Activated naive CD4-positive, alpha-beta T cell treated with anti-CD3 and anti-CD28 coated beads, Interleukin-2, amount 50 U/mL, for 16 hours (primary cell): ENCODE measurements around the gene PLPP1.

Experiments used
- DNase-seq: peaks from one replicate; pipeline ENCODE4 v3.0.0-alpha.2; 2020

Gene PLPP1

DNA sequence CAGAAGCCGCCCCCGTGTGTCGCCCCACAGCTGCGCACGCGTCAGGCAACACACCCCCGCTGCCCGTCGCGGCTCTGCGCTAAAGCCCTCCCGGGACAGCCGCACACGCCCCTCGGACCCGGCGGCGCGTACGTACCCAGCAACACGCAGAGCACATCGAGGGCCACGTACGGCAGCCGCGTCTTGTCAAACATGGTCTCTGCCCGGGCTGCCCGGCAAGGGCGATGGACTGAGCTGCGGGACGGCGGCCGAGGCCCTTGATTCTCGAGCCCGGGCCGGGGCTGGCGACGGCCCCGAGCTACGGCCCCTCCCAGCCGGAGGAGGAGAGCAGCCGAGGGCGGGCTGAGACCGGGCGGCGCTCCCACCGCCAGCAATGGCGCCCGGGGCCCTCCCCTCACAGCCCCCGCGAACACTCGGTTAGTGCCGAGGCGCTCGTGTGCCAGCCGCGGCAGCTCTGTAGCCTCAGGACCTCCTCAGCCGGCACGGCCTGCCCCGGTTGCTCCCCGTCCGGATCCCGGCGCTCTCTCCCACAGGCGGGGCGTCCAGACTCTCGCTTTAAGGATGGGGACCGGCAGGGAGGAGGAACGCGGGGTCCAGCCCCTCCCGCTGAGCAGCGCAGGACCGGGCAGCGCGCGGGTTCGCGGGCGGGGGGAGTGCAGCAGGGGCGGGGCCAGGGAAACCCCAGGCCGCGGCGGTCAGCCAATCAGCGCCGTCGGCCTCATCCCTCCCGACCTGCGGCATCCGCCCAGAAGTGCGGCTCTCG, at the start of gene PLPP1:
PLPP1 (minus strand) TSS at position 529 of the 763 bp plus-strand sequence; CDS start at position 194, 335 bp downstream.
- peak; percentile 85 for DNase-seq

DNA sequence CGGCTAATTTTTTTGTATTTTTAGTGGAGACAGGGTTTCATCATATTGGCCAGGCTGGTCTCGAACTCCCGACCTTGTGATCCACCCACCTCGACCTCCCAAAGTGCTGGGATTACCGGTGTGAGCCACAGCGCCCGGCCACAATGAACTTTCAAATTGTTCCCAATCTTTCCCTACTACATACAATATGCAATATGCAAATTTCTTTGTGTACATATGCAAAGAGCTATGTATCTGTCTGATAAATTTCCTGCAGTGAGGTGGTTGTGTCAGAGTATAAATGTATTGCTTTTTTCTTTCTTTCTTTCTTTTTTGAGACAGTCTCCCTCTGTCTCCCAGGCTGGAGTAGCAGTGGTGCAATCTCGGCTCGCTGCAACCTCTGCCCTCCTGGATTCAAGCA, 48.8 kb upstream of the PLPP1 start:
- no peak for DNase-seq

DNA sequence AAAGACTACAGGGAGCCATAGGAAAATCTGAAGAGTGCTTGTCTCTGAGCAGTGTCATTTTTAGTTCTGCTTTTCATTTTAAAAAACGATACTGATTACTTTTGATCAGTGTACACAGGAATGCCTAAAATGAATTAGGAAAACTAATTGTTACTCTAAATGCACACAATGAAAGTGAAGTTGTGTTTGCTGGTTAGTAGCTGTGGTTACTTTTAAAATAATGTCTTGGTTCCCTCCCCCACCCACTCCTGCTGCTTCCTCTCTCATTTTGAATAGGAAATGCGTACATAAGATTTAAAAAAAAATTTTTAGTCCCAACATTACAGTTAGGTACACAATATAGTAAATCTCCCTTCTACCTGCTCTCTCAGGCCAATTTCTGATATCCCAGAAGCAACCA, 47.5 kb upstream of the PLPP1 start:
- no peak for DNase-seq

DNA sequence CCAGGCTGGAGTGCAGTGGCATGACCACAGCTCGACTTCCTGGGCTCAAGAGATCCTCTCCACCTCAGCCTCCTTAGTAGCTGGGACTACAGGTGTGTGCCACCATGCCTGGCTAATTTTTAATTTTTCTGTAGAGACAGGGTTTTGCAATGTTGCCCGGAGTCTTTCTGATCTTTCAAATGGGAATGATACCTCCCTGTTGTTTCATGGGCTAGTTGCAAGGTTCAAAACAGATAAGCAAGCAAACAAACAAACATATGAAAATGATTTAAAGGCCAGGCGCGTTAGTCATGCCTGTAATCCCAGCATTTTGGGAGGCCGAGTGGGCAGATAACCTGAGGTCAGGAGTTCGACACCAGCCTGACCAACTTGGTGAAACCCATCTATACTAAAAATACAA, 45.3 kb upstream of the PLPP1 start:
- DNase-seq, result no peak

DNA sequence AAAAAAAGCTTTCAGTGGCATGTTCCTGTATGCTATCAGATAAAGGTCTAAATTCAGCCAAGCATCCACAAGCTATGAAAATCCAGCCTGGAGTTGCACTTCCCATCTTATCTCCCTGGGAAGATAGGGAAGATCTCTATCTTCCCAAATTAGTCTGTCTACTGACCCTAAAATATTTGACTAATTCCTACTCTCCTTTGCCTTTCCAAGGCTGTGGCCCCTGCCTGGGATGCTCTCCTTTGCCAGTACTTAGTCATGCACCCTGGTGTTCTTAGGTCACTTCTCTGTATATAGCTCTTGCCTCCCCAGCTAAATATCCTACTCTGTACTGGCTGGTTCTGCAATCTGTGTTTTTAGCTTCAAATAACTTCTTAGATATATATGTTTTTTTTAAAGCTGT, 44.0 kb upstream of the PLPP1 start:
- DNase-seq, result no peak

DNA sequence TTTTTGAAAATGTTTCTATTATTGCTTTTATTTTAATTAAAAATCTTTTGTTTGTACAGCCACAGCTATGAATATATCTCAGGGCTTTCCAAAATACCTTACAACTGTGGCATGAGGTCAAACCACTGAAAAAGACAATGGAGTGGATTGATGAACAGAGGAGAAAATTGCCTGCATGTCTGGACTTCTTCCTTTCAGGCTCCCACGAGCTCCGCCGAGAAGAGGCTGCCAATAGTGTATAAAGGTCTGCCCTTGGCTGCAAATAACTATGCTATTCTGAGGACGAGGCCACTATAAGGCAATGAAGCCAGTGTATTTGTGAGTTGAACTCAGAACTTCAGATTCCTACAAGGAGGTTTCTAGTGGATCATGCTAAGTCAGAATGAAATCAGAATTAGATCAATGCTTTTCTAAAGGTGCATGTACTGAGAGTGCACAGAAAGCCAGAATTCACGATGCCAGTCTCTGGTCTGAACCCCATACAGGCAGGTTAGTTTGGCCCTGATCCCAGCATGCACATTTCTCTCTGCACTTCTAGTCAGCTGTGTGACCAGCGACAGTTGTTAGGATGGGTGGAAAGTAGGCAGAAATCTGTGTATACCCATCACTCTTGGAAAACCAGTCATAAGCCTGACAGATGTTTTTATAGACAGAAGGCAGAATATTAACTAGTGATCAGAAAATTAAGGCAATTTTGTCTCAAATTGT, 42.7 kb upstream of the PLPP1 start:
- no peak for DNase-seq

DNA sequence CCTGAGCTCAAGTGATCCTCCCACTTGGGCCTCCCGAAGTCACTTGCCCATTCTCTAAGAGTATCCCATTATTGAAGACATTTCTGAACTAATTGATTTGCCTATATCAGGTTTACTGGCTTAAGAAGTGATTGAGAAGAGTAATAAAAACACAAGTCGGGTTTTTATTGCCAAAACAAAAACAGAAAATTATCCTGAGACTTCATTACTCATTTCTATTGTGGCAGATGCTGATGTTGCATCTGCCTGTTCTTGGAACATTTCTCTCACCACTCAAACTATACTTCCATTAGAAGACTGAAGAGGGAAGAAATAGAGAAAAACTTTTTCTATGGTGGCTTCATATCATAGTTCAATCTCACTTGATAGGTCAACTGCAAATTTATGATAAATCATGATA, 41.9 kb upstream of the PLPP1 start:
- DNase-seq, result no peak

DNA sequence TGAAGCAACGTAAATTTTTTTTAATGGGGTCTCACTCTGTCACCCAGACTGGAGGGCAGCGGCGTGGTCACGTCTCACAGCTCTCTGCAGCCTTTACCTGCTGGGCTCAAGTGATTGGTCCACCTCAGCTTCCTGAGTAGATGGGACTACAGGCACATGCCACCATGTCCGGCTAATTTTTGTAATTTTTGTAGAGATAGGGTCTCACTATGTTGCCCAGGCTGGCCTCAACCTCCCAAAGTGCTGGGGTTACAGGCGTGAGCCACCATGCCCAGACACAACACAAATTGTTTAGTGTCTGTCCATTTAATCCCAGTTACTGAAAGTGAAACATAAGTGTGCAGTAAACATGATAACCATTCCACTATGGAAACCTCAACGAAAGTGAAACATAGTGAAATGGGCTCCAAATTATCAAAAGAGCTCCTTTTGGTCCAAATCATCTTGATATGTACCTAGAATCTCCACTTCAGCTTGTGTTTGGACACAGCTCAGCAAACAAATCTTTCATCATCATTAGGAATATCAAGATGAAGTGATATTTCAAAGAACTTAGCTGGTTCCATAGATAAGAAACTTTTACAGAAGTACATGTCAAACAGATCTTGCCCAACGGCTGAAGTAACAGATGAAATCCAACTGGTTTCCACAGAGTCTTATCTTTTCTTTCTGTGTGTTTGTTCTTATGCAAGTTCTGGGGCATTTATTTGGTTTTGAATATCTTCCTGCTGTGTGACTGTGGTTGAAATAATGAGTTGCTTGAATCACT, 41.2 kb upstream of the PLPP1 start:
- DNase-seq, result no peak

DNA sequence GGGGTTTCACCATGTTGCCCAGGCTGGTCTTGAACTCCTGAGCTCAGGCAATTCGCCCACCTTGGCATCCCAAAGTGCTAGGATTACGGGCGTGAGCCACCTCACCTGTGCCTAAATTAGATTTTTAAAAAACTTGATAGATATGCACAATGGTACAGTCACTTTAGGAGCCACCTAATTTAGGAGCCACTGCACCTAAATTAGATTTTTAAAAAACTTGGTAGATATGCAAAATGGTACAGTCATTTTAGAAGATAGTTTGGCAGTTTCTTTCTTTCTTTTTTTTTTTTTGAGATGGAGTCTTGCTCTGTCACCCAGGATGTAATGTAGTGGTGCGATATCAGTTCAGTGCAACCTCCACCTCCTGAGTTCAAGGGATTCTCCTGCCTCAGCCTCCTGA, 37.8 kb upstream of the PLPP1 start:
- DNase-seq, result no peak

DNA sequence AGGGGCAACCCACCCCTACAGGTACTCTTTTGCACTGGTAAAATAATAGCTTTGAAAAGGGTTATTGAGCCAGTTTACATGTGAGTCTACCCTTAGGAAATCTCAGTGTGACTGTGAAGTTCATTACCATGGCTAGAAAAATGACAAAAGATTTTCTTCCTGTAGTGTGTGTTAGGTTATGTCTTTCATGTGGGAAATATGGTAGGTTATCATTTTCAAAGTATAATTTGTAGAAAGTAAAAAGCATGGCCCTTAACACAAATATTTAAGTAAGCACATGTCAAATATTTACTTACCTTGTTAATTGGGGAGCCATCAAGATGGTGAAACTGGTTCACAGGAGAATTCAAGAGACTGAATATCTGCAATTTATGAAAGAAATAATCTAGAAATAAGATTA, 37.3 kb upstream of the PLPP1 start:
- DNase-seq, result no peak

DNA sequence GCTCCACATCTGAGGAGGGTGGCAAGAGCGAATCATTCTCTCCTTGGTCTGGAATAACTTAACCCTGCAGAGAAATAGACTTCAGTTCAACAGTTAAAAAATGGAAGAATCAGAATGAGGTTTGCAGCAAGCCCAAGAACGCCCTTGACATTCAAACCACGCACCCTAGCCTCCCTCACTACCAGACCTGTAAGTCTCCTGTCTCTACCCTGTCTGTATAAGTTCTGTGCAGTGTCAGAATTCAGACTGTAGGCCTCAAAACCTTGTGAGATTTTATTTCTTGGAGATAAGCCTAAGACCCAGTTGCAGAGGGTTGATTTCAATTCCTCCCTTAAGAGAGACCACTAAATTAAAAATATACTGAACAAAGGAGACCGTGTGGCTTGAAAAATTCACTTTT, 35.8 kb upstream of the PLPP1 start:
- no peak for DNase-seq

DNA sequence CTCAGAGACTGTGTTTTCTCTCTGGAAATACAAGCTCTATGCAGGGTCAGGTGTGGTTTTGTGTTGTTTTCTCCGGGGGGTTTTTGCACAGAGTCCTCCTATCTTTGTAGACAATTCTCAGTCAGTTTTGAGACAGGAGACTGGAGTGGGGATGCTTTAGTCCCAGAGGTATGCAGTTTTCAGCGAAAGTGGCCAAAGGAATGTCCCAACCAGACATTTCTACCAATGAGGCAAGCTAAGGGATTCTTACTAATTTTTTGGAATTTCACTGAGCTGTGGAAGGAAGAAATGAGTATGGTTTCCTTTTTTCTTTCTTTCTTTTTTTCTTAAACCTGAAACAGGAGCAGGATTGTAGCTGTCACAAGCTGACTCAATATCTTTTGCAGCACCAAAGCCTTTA, 35.3 kb upstream of the PLPP1 start:
- no peak for DNase-seq

DNA sequence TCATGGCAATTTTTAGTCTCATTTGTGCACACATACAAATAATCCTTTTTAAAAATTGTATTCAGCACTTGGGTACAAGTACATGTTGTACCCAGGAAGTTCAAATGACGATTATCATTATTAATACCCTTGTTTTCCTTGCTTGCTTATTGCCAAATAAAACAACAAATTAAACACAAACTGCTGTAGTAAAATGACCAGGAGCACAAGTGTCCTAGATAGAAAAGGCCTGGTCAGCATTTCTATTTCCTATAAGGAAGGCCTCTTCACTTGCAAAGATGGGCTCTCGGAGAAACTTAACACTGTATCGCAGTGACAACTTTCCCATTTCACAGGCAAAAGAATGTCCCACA, 34.7 kb upstream of the PLPP1 start:
- DNase-seq, result no peak

DNA sequence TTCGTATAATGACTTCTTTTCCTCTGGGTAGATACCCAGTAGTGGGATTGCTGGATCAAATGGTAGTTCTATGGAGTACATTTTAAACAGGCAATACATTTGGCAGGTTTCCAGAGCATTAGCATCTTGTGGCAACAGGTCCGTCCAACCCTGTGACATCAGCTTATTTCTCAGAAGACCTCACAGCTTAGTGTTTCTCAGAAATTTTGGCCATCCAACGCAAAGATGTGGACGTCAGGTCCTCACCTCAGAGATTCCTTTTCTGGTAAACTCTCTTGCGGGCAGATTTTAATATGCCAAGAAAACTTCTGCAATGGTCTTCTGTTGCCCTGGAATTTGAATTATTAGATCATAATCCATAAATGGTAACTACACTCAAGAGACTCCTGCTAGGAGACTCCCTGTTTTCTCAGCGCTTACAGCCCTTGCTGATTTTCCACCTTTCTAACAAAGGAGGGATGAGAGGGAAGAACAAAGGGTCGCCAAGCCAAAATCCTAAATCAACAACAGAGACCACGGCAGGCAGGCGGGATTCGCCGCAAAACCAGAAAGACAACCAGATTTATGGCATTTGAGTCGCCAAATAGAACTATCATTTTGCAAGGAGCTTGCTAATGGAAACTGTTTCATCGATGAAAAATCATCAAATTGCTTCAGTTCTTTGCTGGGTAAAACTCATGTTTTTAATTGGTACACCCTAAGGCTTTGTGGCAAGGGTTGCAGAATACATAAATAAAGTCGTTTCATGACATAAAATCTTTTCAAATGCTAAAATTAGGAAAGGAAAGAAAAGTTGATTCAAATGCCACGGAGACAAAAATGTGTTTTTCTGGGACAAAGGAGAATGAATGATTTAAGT, 34.1 kb upstream of the PLPP1 start:
- no peak for DNase-seq

DNA sequence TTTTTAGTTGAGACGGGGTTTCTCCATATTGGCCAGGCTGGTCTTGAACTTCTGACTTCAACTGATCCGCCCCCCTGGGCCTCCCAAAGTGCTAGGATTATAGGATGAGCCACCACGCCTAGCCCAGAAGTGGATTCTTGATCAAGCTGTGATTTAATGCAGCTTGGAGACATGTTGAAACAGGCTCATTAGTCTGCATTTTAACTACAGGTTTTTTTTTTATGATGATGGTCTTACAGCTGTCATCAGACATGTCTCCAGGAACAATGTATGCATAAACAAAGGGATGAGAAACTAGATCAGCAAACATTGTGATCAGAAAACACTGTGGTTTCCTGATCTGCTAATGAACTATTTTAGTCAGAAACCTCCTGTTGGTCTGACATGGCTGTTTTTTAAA, 30.0 kb upstream of the PLPP1 start:
- no peak for DNase-seq

DNA sequence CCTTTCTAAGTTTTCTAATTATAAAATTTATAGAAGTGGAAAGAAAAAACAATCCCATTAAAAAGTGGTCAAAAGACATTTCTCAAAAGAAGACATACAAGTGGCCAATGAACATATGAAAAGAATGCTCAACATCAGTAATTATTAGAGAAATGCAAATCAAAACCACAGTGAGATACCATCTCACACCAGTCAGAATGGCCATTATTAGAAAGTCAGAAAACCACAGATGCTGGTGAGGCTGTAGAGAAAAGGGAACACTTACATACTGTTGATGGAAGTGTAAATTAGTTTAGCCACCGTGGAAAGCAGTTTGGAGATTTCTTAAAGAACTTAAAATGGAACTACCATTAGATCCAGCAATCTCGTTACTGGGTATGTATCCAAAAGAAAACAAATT, 23.7 kb upstream of the PLPP1 start:
- DNase-seq, result no peak

DNA sequence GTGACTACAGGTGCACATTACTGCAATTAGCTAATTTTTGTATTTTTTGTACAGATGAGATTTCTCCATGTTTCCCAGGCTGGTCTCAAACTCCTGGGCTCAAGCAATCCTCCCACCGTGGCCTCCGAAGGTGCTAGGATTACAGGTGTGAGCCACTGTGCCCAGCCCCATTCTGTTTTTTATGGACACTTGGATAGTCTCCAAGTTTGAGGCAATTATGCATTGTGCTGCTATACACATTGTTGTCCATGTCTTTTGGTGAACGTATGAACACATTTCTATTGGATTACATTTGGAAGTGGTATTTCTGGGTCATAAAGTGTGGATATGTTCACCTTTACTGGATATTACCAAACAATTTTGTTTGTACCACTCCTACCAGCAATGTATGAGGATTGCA, 22.4 kb upstream of the PLPP1 start:
- DNase-seq, result no peak

DNA sequence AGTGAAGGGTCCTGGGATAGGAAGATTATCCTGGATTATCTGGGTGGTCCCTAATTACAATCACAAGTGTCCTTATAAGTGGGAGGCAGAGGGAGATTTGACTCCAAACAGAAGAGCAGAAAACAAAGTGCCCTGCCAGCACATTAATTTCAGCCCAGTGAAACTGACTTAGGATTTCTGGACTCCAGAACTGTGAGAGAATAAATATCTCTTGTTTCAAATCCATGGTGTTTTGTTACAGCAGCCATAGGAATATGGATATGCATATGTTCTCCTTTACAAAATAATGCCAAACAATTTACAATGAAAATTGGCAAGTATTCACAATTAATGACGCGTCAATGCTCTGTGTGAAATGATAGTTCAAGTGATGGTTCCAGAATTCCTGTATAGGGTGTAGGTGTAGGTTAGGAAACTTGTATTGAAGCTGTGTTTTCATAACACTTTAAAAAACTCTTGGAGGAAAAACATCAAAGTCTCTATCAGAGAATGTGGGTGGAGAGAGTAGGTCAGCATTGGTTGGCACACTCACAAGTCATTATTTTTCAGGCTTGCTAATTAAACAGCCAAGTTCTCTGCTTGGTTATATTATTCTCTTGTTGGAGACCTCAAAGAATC, 19.9 kb upstream of the PLPP1 start:
- no peak for DNase-seq

DNA sequence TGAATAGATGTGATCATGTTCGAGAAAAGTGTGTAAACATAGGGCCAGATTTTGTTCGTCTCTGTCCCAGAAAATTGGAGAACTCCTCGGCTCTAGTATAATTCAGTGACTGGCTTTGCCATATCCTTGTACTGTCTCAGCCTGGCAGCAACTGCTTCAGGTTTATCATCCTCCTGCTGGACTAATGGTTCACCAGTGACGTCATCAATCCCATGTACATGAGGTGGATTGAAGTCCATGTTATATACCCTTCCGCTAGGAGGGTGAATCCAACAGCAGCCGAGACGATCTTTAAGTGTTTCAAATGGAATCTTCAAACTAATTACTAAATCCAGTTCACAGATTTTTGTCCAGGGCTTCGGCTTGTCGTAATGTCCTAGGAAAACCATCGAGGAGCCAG, 17.1 kb upstream of the PLPP1 start:
- no peak for DNase-seq

DNA sequence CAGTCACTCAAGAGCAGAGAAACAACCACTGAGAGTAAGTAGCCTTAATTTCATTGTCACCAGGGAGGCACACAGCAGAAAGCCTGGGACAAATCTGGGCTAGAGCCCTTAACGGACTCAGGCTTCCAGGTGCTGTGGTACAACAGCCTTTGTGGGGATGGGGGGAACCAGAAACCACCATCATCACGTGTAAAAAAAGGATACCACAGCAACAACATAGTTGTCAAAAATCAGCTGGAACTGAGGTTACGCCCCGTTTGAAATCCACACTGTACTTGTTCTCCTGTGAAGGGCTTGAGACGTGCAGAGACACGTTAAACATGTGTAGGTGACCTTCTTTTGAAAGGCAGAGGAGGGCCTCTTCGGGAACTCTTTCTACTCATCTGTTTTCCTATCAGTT, 16.6 kb upstream of the PLPP1 start:
- DNase-seq, result no peak

DNA sequence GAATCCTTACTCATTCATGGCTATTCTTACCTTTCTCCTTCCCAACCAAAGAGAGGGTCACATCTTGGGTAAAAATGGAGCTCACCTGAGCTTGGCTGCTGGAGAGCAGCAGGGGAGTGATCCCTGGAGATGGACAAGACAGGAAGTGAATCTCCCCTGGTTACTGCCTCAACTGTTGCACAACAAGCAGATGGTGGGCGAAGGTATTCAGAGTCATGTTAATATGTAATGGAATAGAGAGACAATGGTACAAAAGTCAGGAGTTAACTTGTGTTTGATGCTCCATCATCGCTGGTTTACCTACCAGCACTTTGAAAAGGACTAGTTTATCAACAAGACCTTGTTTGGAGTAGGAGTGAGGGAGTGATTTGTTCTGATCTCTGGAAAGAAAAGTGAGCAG, 13.0 kb upstream of the PLPP1 start:
- no peak for DNase-seq

DNA sequence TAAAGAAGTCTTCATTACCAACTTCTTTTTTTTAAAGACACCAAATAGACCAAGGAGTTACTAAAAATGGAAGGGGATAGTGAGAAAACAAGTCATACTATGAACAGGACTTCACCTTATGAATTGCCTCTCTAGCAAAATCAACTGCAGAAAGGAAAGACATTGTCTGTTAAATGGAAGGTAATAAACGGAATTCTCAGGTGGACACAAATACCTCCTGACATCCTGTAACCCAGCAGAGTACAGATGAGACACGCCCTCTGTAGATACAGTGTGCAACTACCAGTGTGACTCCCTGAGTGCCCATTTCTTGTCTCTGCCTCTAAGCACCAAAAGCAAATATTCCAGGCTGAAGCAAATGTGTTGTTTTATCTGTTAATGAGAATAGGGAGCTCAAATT, 12.2 kb upstream of the PLPP1 start:
- DNase-seq, result no peak

DNA sequence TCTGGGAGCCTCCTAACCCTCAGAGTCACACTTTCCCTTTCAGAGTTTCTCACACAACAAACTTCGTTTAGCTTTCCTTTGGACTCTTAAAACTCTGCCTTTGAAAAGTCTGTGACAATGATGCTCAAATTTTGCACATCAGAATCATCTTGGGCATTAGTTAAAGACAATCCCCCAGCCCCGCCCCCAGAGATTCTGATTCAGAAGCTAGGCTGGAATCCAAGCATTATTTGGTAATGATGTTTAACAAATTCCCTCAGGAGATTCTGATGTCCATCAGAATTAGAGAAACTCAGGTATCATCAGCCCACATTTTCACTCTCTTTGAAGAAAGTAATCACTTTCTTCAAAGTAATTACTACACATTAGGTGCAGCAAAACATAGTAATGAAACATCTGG, 9.6 kb upstream of the PLPP1 start:
- no peak for DNase-seq
